Caco-2 (cell line): Measurements from ENCODE around the gene MTG1. TPM values are rescaled to one million over a fixed set of nuclear protein-coding genes. Genes with fewer than 3 reads are reported as not detected.
A peak's percentile ranks its signal among the peaks of the same experiment; 100 is the strongest.

Experiments used
- BruUV-seq: library from RNA; stranded (reverse); fragments of 400-500 nt; replicated peaks from 2 replicates; lab custom pipeline; 2021; lab: Mats Ljungman, UMichigan
- CTCF ChIA-PET: fragments of 300-600 bp; sonication (Branson Sonifier 250); formaldehyde crosslinking; loops from one replicate; lab custom pipeline; 2022; ENCODE audit warnings: antibody characterized with exemption; lab: Charles Lee
- POLR2A ChIA-PET: fragments of 300-600 bp; sonication (Branson Sonifier 250); formaldehyde crosslinking; loops from one replicate; lab custom pipeline; 2022; ENCODE audit warnings: antibody characterized with exemption; lab: Charles Lee
- DNase-seq, 2 experiments: peaks; one replicate each; pipeline versions ENCODE4 v3.0.0 to v3.0.0-alpha.2; 2020 to 2022
- H3K27me3 ChIP-seq: replicated peaks from 2 replicates; pipeline ENCODE4 v1.6.0; 2011; ENCODE audit warnings: low read length; ENCODE audit not compliant: control insufficient read depth, insufficient read depth
- H3K36me3 ChIP-seq: 2 replicates; pipeline ENCODE4 v1.5.1; 2011; ENCODE audit warnings: low read length; ENCODE audit not compliant: control insufficient read depth, insufficient read depth
- H3K4me1 ChIP-seq: fragments of 250-450 bp; sonication (Bioruptor Pico); 2 replicates; pipeline ENCODE4 v1.5.1; 2020; ENCODE audit warnings: mild to moderate bottlenecking
- H3K4me3 ChIP-seq: 2 replicates; pipeline ENCODE4 v1.5.1; 2011; ENCODE audit warnings: low read depth, mild to moderate bottlenecking, control low read depth, low read length
- H3K9me3 ChIP-seq: fragments of 250-450 bp; sonication (Bioruptor Pico); 2 replicates; pipeline ENCODE4 v1.5.1; 2020; ENCODE audit warnings: mild to moderate bottlenecking, moderate library complexity
- H3K27ac Mint-ChIP-seq: one replicate; pipeline ENCODE4 v1.8.0; 2022; ENCODE audit warnings: mixed read lengths; ENCODE audit not compliant: unreplicated experiment
- H3K27me3 Mint-ChIP-seq: one replicate; pipeline ENCODE4 v1.8.0; 2022; ENCODE audit warnings: mixed read lengths; ENCODE audit not compliant: insufficient read depth, unreplicated experiment
- H3K36me3 Mint-ChIP-seq: one replicate; pipeline ENCODE4 v1.8.0; 2022; ENCODE audit warnings: mild to moderate bottlenecking, mixed read lengths; ENCODE audit not compliant: insufficient read depth, unreplicated experiment
- H3K4me1 Mint-ChIP-seq: one replicate; pipeline ENCODE4 v1.8.0; 2022; ENCODE audit warnings: low read depth, mixed read lengths; ENCODE audit not compliant: unreplicated experiment
- H3K4me3 Mint-ChIP-seq: one replicate; pipeline ENCODE4 v1.8.0; 2022; ENCODE audit warnings: mild to moderate bottlenecking, moderate library complexity, mixed read lengths; ENCODE audit not compliant: unreplicated experiment
- H3K9me3 Mint-ChIP-seq: one replicate; pipeline ENCODE4 v1.8.0; 2022; ENCODE audit warnings: mixed read lengths; ENCODE audit not compliant: unreplicated experiment
- intact Hi-C: fragments of 100-400 bp; cut with micrococcal nuclease; formaldehyde crosslinking; loops from one replicate; pipeline ENCODE4 v1.10.0; 2022; ENCODE audit not compliant: unreplicated experiment
- total RNA-seq: library from RNA; stranded (reverse); gene quantifications from 2 replicates; pipeline ENCODE4 v1.2.3, GENCODE V29; 2022
- TF ChIP-seq, protein P1 (sequence below), 2 experiments: fragments of 200-600 bp in 1 of 2; IDR thresholded peaks; 1 replicate in 1 of 2; 2 replicates in 1 of 2; pipeline versions ENCODE4 v1.5.1 to v1.8.0; 2011 to 2022; ENCODE audit warnings: antibody characterized with exemption in 1 of 2, control low read depth in 1 of 2, inconsistent platforms in 1 of 2, low read depth in 1 of 2, low read length in 1 of 2, mild to moderate bottlenecking in 1 of 2, moderate library complexity in 1 of 2; ENCODE audit not compliant: insufficient read depth in 1 of 2, severe bottlenecking in 1 of 2, unreplicated experiment in 1 of 2

The MTG1 gene
- total RNA-seq, 1 experiment from 2014 or later = 113 TPM

- no peaks in the 10 kb centered on the region for H3K27me3 Mint-ChIP-seq
- Histone ChIP-seq H3K4me3 (peak overlapping the region; percentile 97), H3K9me3 (no peaks in the 10 kb centered on the region), H3K36me3 (no peaks in the 10 kb centered on the region), H3K4me1 (peaks cover 16% of the 10 kb centered on the region), H3K27me3 (no peaks in the 10 kb centered on the region)
- H3K27ac Mint-ChIP-seq = peak overlapping the region; percentile 45
- no peaks in the 10 kb centered on the region for H3K9me3 Mint-ChIP-seq
- intact Hi-C loops = loop anchor here (1.0 to 5.0 kb wide), 2 partner anchors 16 to 71 kb away; partner anchors contain the start of genes MTG1, TUBGCP2 and ZNF511
- no TSS peak for BruUV-seq
- no peaks in the 10 kb centered on the region for H3K4me1 Mint-ChIP-seq
- CTCF ChIA-PET = interaction anchor here (0.6 to 1.1 kb wide), 5 partner anchors 17 to 64 kb away, joined by 3 to 6 read pairs (median 3); partner anchors contain the start of gene FUOM
- TF ChIP-seq, protein P1, sequence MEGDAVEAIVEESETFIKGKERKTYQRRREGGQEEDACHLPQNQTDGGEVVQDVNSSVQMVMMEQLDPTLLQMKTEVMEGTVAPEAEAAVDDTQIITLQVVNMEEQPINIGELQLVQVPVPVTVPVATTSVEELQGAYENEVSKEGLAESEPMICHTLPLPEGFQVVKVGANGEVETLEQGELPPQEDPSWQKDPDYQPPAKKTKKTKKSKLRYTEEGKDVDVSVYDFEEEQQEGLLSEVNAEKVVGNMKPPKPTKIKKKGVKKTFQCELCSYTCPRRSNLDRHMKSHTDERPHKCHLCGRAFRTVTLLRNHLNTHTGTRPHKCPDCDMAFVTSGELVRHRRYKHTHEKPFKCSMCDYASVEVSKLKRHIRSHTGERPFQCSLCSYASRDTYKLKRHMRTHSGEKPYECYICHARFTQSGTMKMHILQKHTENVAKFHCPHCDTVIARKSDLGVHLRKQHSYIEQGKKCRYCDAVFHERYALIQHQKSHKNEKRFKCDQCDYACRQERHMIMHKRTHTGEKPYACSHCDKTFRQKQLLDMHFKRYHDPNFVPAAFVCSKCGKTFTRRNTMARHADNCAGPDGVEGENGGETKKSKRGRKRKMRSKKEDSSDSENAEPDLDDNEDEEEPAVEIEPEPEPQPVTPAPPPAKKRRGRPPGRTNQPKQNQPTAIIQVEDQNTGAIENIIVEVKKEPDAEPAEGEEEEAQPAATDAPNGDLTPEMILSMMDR (IDR thresholded peaks at IDR 0.05; ENCODE audit: insufficient read depth in 1 of 2, low read depth in 1 of 2, low read length in 1 of 2, severe bottlenecking in 1 of 2, unreplicated experiment in 1 of 2) = no peak
- POLR2A ChIA-PET = interaction anchor here (1.0 to 1.4 kb wide), 3 partner anchors 16 to 54 kb away, joined by 3 to 7 read pairs (median 4); partner anchors contain the start of genes FUOM and MTG1
- H3K4me3 Mint-ChIP-seq = peak overlapping the region; percentile 81
- H3K36me3 Mint-ChIP-seq = no peaks in the 10 kb centered on the region
- peak; percentile 73 to 78 for DNase-seq
These were observed 15.5 kb upstream of the MTG1 start for GRCh38 chr10:133378251-133379096.

DNA sequence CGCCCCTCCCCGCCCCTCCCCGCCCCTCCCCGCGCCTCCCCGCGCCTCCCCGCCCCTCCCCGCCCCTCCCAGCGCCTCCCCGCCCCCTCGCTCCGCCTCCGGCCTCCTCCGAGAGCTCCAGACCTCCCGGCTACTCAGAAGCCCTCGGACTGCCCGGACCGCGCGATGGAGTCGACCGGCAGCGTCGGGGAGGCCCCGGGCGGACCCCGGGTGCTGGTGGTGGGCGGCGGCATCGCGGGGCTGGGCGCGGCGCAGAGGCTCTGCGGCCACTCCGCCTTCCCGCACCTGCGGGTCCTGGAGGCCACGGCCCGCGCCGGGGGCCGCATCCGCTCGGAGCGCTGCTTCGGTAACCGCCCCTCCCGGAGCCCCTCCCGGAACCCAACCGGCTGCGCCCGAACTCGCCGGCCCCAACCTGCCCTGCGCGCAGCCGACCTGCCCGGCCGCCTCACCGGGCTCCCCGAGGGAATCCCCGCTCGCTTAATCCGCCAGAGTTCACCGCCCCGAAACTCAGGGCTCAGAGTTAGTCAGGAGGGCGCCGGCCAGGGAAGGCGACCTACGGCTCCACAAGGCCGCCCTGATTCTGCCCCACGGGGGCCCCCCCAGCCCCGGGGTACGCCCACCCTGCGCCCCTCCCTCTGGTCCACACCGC lies 14.7 kb upstream of the MTG1 start, which contains the start of gene PAOX:
Gene PAOX (plus strand): TSS at position 111 of the 649 bp plus-strand sequence. CDS start 55 bp downstream, at position 166.
- H3K4me1 ChIP-seq = peaks cover 9% of the 10 kb centered on the region
- TF ChIP-seq, protein P1 (IDR thresholded peaks at IDR 0.05; ENCODE audit: insufficient read depth in 1 of 2, low read depth in 1 of 2, low read length in 1 of 2, severe bottlenecking in 1 of 2, unreplicated experiment in 1 of 2) = no peak
- ChIA-PET POLR2A (interaction anchor here (0.5 to 1.4 kb wide), 4 partner anchors 15 to 55 kb away, joined by 3 to 9 read pairs (median 6); partner anchors contain the start of genes FUOM and MTG1), CTCF (no interaction called here)
- H3K4me3 ChIP-seq = peak within 1 kb of the TSS; percentile 97
- H3K27ac Mint-ChIP-seq = peak within 1 kb of the TSS; percentile 45
- no peaks in the 10 kb centered on the region for H3K27me3 ChIP-seq
- H3K9me3 ChIP-seq = no peaks in the 10 kb centered on the region
- intact Hi-C loops = loop anchor here (5.0 kb wide), 1 partner anchor 72 kb away; the partner anchor contains the start of genes TUBGCP2 and ZNF511
- peak within 1 kb of the TSS; percentile 81 for H3K4me3 Mint-ChIP-seq
- BruUV-seq = no TSS peak
- no peaks in the 10 kb centered on the region for H3K9me3 Mint-ChIP-seq
- no peaks in the 10 kb centered on the region for H3K36me3 Mint-ChIP-seq
- no peaks in the 10 kb centered on the region for H3K4me1 Mint-ChIP-seq
- peak; percentile 81 to 83 for DNase-seq
- no peaks in the 10 kb centered on the region for H3K36me3 ChIP-seq
- H3K27me3 Mint-ChIP-seq = no peaks in the 10 kb centered on the region
